Measurements from ENCODE around the gene DYTN.

The DYTN gene

GRCh38 chr2:206611736-206612135 lies 106.5 kb downstream of the DYTN start:
- DNase-seq (ENCODE audit: low spot score) = no peak

- DNase-seq (ENCODE audit: low spot score) = no peak
These were observed 107.0 kb downstream of the DYTN start for GRCh38 chr2:206611191-206611590.

DNA sequence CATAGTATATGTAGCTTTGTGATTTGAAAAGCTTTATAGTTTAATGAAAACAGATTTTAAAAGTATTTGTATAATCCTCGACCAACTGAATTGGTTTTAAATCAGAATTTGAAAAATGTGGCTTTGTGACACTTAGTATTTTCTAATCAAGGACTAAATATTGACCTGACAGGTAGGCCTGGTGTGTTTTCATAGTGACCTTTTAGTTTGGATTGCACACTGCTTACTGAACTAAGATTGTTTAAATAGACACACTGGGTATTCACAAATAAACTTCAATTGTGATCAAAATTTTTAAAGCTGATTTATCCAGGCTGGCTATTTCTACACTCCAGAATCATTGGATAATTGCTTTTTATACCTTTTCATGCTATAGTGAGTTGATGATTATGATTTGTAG lies 107.7 kb downstream of the DYTN start:
- DNase-seq (ENCODE audit: low spot score) = no peak

DNA sequence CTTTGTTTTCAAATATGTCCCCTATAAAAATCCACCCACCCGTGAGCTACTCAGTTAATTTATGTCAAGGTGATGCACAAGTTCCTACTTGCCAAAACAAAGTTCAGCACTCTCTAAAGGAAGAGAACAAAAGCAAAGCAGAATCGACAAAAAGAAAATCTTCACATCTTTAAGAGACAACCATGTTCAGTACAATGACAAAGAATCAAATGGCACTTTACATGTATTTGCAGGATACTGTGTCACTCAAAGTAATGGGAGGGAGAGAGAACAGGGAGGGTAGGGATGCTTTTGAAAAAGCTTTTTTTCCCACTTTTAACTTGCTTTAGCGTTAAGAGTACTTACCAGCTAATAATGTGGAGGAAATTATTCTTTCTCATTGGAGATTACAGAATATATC lies 115.0 kb downstream of the DYTN start:
- no peak for DNase-seq (ENCODE audit: low spot score)
